Measurements from ENCODE around the gene ICAM1.

The ICAM1 gene

DNA sequence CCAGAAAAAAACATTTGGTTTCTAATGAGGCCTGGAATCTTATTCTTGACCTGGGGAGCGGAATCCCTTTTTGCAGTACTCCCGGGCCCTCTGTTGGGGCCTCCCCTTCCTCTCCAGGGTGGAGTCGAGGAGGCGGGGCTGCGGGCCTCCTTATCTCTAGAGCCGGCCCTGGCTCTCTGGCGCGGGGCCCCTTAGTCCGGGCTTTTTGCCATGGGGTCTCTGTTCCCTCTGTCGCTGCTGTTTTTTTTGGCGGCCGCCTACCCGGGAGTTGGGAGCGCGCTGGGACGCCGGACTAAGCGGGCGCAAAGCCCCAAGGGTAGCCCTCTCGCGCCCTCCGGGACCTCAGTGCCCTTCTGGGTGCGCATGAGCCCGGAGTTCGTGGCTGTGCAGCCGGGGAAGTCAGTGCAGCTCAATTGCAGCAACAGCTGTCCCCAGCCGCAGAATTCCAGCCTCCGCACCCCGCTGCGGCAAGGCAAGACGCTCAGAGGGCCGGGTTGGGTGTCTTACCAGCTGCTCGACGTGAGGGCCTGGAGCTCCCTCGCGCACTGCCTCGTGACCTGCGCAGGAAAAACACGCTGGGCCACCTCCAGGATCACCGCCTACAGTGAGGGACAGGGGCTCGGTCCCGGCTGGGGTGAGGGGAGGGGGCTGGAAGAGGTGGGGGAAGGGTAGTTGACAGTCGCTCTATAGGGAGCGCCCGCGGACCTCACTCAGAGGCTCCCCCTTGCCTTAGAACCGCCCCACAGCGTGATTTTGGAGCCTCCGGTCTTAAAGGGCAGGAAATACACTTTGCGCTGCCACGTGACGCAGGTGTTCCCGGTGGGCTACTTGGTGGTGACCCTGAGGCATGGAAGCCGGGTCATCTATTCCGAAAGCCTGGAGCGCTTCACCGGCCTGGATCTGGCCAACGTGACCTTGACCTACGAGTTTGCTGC, 16.1 kb downstream of the ICAM1 start, which contains the start of gene ICAM4:
Gene ICAM4, plus strand, starts transcription at position 153 of the 935 bp plus-strand sequence. Its CDS starts 58 bp downstream, at position 211.
- DNase-seq (ENCODE audit: low read depth), result no peak
- no peak within 1 kb of the TSS for H3K4me3 ChIP-seq (ENCODE audit: low read length)

DNA sequence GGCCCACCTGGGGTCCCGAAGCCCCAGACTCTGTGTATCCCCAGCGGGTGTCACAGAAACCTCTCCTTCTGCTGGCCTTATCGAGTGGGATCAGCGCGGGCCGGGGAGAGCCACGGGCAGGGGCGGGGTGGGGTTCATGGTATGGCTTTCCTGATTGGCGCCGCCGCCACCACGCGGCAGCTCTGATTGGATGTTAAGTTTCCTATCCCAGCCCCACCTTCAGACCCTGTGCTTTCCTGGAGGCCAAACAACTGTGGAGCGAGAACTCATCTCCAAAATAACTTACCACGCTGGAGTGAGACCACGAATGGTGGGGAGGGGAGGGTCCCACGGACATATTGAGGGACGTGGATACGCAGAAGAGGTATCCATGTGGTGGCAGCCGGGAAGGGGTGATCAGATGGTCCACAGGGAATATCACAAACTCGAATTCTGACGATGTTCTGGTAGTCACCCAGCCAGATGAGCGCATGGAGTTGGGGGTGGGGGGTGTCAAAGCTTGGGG, 17.8 kb downstream of the ICAM1 start:
- TF ChIP-seq, protein P1, sequence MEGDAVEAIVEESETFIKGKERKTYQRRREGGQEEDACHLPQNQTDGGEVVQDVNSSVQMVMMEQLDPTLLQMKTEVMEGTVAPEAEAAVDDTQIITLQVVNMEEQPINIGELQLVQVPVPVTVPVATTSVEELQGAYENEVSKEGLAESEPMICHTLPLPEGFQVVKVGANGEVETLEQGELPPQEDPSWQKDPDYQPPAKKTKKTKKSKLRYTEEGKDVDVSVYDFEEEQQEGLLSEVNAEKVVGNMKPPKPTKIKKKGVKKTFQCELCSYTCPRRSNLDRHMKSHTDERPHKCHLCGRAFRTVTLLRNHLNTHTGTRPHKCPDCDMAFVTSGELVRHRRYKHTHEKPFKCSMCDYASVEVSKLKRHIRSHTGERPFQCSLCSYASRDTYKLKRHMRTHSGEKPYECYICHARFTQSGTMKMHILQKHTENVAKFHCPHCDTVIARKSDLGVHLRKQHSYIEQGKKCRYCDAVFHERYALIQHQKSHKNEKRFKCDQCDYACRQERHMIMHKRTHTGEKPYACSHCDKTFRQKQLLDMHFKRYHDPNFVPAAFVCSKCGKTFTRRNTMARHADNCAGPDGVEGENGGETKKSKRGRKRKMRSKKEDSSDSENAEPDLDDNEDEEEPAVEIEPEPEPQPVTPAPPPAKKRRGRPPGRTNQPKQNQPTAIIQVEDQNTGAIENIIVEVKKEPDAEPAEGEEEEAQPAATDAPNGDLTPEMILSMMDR (conservative IDR thresholded peaks at IDR 0.05; ENCODE audit: low read depth, low read length), result no peak
- DNase-seq (ENCODE audit: low read depth), result no peak
- H3K4me3 ChIP-seq (ENCODE audit: low read length), result peak overlapping the region; percentile 36

More for the DNA sequence above, 16.1 kb downstream of the ICAM1 start, which contains the start of gene ICAM4:
- TF ChIP-seq, protein P1 (conservative IDR thresholded peaks at IDR 0.05; ENCODE audit: low read depth, low read length), result no peak

DNA sequence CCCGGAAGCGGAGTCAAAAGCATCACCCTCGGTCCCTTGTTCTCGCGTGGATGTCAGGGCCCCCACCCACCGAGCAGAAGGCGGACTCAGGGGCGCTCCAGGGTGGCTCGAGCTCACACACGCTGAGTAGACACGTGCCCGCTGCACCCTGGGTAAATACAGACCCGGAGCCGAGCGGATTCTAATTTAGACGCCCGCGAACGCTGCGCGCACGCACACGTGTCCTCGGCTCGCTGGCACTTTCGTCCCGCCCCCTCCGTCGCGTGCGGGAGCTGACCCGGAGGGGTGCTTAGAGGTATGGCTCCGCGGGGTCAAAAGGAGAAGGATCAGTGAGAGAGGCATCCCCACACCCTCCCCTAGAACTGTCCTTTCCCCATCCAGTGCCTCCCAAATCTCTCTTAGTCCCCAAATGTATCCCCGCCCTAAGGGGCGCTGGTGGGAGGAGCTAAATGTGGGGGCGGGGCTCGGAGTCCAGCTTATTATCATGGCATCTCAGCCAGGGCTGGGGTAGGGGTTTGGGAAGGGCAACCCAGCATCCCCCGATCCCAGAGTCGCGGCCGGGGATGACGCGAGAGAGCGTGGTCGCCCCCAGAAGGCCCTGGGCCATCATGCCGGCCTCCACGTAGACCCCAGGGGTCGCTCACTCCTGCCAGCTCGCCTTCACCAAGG, 18.4 kb downstream of the ICAM1 start:
- peak overlapping the region; percentile 36 for H3K4me3 ChIP-seq (ENCODE audit: low read length)
- TF ChIP-seq, protein P1 (conservative IDR thresholded peaks at IDR 0.05; ENCODE audit: low read depth, low read length), result no peak
- DNase-seq (ENCODE audit: low read depth), result no peak

DNA sequence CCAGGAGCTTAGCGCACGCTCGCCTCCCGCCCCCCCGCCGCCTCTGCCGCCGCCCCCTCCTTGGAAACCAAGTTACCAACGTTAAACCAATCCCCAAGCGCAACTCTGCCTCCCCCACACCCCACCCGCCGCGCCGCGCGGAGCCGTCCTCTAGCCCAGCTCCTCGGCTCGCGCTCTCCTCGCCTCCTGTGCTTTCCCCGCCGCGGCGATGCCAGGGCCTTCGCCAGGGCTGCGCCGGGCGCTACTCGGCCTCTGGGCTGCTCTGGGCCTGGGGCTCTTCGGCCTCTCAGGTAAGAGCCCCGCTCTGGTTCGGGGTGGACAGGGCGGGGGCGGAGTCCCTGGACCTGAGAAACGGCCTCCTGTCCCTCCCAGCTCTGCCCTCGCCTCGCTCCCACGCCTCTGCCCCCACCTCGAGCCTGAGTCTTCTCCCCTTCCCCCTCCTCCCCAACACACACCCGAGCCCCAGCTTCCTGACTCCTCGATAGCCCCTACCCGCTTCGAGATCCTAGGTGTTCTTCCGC, 19.0 kb downstream of the ICAM1 start, which contains the start of gene ICAM5:
Gene ICAM5, plus strand, starts transcription at position 117 of the 521 bp plus-strand sequence. Its CDS starts 92 bp downstream, at position 209.
- no peak for DNase-seq (ENCODE audit: low read depth)
- TF ChIP-seq, protein P1 (conservative IDR thresholded peaks at IDR 0.05; ENCODE audit: low read depth, low read length), result no peak
- H3K4me3 ChIP-seq (ENCODE audit: low read length), result peak within 1 kb of the TSS; percentile 36

DNA sequence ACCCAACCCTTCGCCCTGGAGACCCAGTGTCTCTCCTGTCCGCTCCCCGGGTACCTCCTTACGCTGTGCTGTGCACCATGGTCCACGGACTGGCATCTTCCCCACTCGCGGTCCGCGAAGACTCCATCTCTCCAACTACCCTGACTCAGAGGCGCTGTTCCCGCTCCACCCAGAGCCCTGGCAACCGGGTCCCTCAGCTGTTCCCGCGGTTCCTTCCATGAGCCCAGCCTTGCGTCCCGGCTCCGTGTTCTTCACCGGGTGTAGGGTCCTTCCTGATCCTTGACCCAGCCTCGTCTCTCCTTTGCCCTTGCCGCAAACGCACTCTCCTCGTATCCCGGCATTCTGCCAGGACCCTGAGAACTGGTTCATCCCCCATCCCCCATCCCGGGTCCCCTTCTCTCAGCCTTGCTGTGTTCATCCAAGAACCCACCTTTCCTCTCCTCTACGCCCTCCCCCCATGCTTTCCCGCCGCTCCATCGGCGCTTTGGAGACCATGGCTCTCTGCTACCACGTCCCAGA, 19.5 kb downstream of the ICAM1 start:
- TF ChIP-seq, protein P1 (conservative IDR thresholded peaks at IDR 0.05; ENCODE audit: low read depth, low read length), result no peak
- H3K4me3 ChIP-seq (ENCODE audit: low read length), result no peak overlapping the region
- DNase-seq (ENCODE audit: low read depth), result no peak

DNA sequence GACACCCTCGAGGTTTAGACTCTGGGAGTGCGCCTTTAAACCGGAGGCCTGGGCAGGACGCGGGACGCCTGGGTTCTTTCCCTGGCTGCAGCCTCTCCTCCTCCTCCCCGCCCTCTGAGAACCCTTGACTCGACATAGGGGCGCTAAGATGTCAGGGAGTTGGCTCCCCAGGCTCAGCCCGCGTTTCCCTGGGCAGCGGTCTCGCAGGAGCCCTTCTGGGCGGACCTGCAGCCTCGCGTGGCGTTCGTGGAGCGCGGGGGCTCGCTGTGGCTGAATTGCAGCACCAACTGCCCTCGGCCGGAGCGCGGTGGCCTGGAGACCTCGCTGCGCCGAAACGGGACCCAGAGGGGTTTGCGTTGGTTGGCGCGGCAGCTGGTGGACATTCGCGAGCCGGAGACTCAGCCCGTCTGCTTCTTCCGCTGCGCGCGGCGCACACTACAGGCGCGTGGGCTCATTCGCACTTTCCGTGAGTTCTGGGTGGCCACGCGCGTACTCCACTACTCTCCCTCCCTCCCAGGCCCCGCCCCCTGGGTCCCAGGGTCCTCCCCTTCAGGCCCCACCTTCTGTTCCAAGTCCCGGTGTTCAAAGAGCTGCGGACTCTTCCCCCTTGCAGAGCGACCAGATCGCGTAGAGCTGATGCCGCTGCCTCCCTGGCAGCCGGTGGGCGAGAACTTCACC, 20.1 kb downstream of the ICAM1 start:
- TF ChIP-seq, protein P1 (conservative IDR thresholded peaks at IDR 0.05; ENCODE audit: low read depth, low read length), result no peak
- DNase-seq (ENCODE audit: low read depth), result no peak
- peak overlapping the region; percentile 30 for H3K4me3 ChIP-seq (ENCODE audit: low read length)

Data from retinal pigment epithelial cell (primary cell).